Lower leg skin (tissue), 3 donors: ENCODE data around the gene SLIT3.

ENCODE experiments used
- CTCF ChIP-seq, 3 donors: fragments of 450-650 bp; IDR thresholded peaks; one replicate each; pipeline ENCODE4 v1.5.1; 2016; ENCODE audit warnings: antibody characterized with exemption in 3 of 3, mild to moderate bottlenecking in 3 of 3, moderate library complexity in 2 of 3
- POLR2A ChIP-seq, 2 donors: fragments of 450-650 bp; IDR thresholded peaks; one replicate each; pipeline ENCODE4 v1.6.1; 2016 to 2017; ENCODE audit warnings: antibody characterized with exemption in 2 of 2, mild to moderate bottlenecking in 1 of 2, moderate library complexity in 1 of 2

DNA sequence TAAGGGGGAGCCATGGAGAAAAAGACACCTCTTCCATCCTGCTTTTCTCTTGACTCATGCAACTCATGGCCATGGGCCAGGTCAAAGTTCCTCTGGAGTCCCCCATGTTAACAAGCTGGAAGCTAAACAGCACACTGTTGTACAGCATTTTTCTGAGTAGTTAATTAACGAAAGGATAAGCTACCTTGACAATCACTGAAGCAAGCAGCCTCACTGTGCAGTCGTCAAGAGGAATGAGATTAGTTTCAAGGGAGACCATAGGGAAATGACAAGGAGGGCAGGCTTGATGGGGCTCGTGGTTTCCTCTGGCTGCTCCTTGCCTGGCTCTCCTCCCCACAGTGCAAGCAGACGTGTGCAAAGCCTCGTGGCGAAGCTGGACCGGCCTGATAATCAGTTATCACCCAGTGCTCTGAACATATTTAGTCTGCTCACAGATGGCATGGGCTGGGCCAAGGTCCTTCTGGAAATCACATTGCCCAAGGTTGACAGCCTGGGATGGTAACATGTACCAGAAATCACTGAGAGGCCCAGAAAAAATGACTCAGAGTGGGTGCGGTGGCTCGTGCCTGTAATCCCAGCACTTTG is 209.5 kb downstream of the SLIT3 start:
- no peak for TF ChIP-seq CTCF (IDR thresholded peaks at IDR 0.05)
- TF ChIP-seq POLR2A (IDR thresholded peaks at IDR 0.05), result no peak
